H9 (cell line): Measurements from ENCODE around the gene FAM219A. TPM values are rescaled to one million over a fixed set of nuclear protein-coding genes. Genes with fewer than 3 reads are reported as not detected.

Experiments
- DNase-seq: peaks from one replicate; pipeline ENCODE4 v3.0.0-alpha.2; 2017
- H2AFZ ChIP-seq: one replicate; pipeline ENCODE4 v1.6.1; 2013; ENCODE audit warnings: mild to moderate bottlenecking, low read length, control low read depth, moderate library complexity
- H2AK5ac ChIP-seq: 2 replicates; pipeline ENCODE4 v1.6.1; 2013; ENCODE audit warnings: low read length, control low read depth, mixed read lengths; ENCODE audit not compliant: insufficient read length
- H2BK120ac ChIP-seq: one replicate; pipeline ENCODE4 v1.6.1; 2013; ENCODE audit warnings: low read depth, mild to moderate bottlenecking, low read length, control low read depth, inconsistent platforms; ENCODE audit not compliant: poor library complexity, severe bottlenecking
- H2BK12ac ChIP-seq: 2 replicates; pipeline ENCODE4 v1.6.1; 2013; ENCODE audit warnings: low read length, control low read depth, mixed read lengths, low read depth; ENCODE audit not compliant: insufficient read length
- H2BK15ac ChIP-seq: 2 replicates; pipeline ENCODE4 v1.6.1; 2013; ENCODE audit warnings: low read depth, low read length, control low read depth
- H2BK20ac ChIP-seq: one replicate; pipeline ENCODE4 v1.6.1; 2013; ENCODE audit warnings: low read depth, mild to moderate bottlenecking, low read length, control low read depth, inconsistent platforms; ENCODE audit not compliant: poor library complexity, severe bottlenecking
- H2BK5ac ChIP-seq: 2 replicates; pipeline ENCODE4 v1.6.1; 2013; ENCODE audit warnings: low read length, control low read depth, mixed read lengths; ENCODE audit not compliant: insufficient read length
- H3K14ac ChIP-seq: 2 replicates; pipeline ENCODE4 v1.6.1; 2013; ENCODE audit warnings: low read length, control low read depth; ENCODE audit not compliant: insufficient read depth
- H3K18ac ChIP-seq: 2 replicates; pipeline ENCODE4 v1.6.1; 2013; ENCODE audit warnings: low read depth, mild to moderate bottlenecking, mixed read lengths, low read length, control low read depth; ENCODE audit not compliant: insufficient read length
- H3K23ac ChIP-seq: 2 replicates; pipeline ENCODE4 v1.6.1; 2013; ENCODE audit warnings: low read length, control low read depth, mixed read lengths, low read depth; ENCODE audit not compliant: insufficient read length
- H3K23me2 ChIP-seq: 2 replicates; pipeline ENCODE4 v1.6.1; 2013; ENCODE audit warnings: low read depth, mild to moderate bottlenecking, mixed read lengths, low read length, control low read depth; ENCODE audit not compliant: insufficient read length, poor library complexity, severe bottlenecking
- H3K27ac ChIP-seq: 2 replicates; pipeline ENCODE4 v1.5.1; 2013; ENCODE audit warnings: low read length, control low read depth, mixed read lengths, low read depth; ENCODE audit not compliant: insufficient read length
- H3K27me3 ChIP-seq: 2 replicates; pipeline ENCODE4 v1.6.1; 2013; ENCODE audit warnings: low read length, control low read depth, inconsistent platforms; ENCODE audit not compliant: insufficient read depth
- H3K4ac ChIP-seq: 2 replicates; pipeline ENCODE4 v1.6.1; 2013; ENCODE audit warnings: low read depth, mild to moderate bottlenecking, control low read depth, inconsistent platforms, low read length, moderate library complexity
- H3K4me1 ChIP-seq: 2 replicates; pipeline ENCODE4 v1.6.1; 2013; ENCODE audit warnings: low read length, control low read depth, inconsistent platforms; ENCODE audit not compliant: insufficient read depth
- H3K4me2 ChIP-seq: 2 replicates; pipeline ENCODE4 v1.6.1; 2013; ENCODE audit warnings: low read length, control low read depth, mixed read lengths; ENCODE audit not compliant: insufficient read length, insufficient read depth
- H3K56ac ChIP-seq: 2 replicates; pipeline ENCODE4 v1.6.1; 2013; ENCODE audit warnings: low read depth, mild to moderate bottlenecking, mixed read lengths, low read length, control low read depth; ENCODE audit not compliant: insufficient read length
- H3K79me1 ChIP-seq: 2 replicates; pipeline ENCODE4 v1.6.1; 2013; ENCODE audit warnings: low read depth, mild to moderate bottlenecking, moderate library complexity, low read length, control low read depth, inconsistent platforms; ENCODE audit not compliant: insufficient read depth, poor library complexity, severe bottlenecking
- H3K79me2 ChIP-seq: 2 replicates; pipeline ENCODE4 v1.6.1; 2013; ENCODE audit warnings: low read length, control low read depth, inconsistent platforms; ENCODE audit not compliant: insufficient read depth
- H3K9ac ChIP-seq: 2 replicates; pipeline ENCODE4 v1.6.1; 2013; ENCODE audit warnings: low read length, control low read depth, mixed read lengths; ENCODE audit not compliant: insufficient read length; ENCODE audit errors: extremely low read depth
- H3K9me3 ChIP-seq: one replicate; pipeline ENCODE4 v1.6.1; 2013; ENCODE audit warnings: low read depth, low read length, inconsistent platforms; ENCODE audit not compliant: control insufficient read depth
- H3T11ph ChIP-seq: one replicate; pipeline ENCODE4 v1.6.1; 2013; ENCODE audit warnings: mild to moderate bottlenecking, low read length, control low read depth, inconsistent platforms
- H4K20me1 ChIP-seq: one replicate; pipeline ENCODE4 v1.6.1; 2013; ENCODE audit not compliant: control insufficient read depth, insufficient read length, insufficient read depth
- H4K5ac ChIP-seq: 2 replicates; pipeline ENCODE4 v1.6.1; 2013; ENCODE audit warnings: low read depth, mild to moderate bottlenecking, mixed read lengths, low read length, control low read depth; ENCODE audit not compliant: insufficient read length
- H4K8ac ChIP-seq: replicated peaks from 2 replicates; pipeline ENCODE4 v1.6.1; 2013; ENCODE audit warnings: low read length, control low read depth, mixed read lengths, low read depth; ENCODE audit not compliant: insufficient read length
- H4K91ac ChIP-seq: 2 replicates; pipeline ENCODE4 v1.6.1; 2013; ENCODE audit warnings: low read depth, mild to moderate bottlenecking, moderate library complexity, mixed read lengths, low read length, control low read depth; ENCODE audit not compliant: insufficient read length
- H3K27ac Mint-ChIP-seq, 3 experiments: 2 replicates in 2 of 3; 3 replicates in 1 of 3; pipeline ENCODE4 v1.8.0; 2020 to 2021; ENCODE audit warnings: mixed read lengths in 3 of 3, mild to moderate bottlenecking in 1 of 3, moderate library complexity in 1 of 3
- H3K27me3 Mint-ChIP-seq: 2 replicates; pipeline ENCODE4 v1.8.0; 2021; ENCODE audit warnings: low read depth, mild to moderate bottlenecking, moderate library complexity, mixed read lengths
- H3K36me3 Mint-ChIP-seq, 3 experiments: 2 replicates in 2 of 3; 3 replicates in 1 of 3; pipeline ENCODE4 v1.8.0; 2020 to 2021; ENCODE audit warnings: low read depth in 3 of 3, mixed read lengths in 3 of 3; ENCODE audit not compliant: insufficient read depth in 1 of 3
- H3K4me1 Mint-ChIP-seq, 2 experiments: 2 replicates each; pipeline ENCODE4 v1.8.0; 2020; ENCODE audit warnings: mixed read lengths in 2 of 2
- H3K4me3 Mint-ChIP-seq, 2 experiments: 2 replicates in 1 of 2; 3 replicates in 1 of 2; pipeline ENCODE4 v1.8.0; 2020 to 2021; ENCODE audit warnings: mild to moderate bottlenecking in 2 of 2, mixed read lengths in 2 of 2, moderate library complexity in 1 of 2
- H3K9me3 Mint-ChIP-seq, 2 experiments: 2 replicates in 1 of 2; 3 replicates in 1 of 2; pipeline ENCODE4 v1.8.0; 2020; ENCODE audit warnings: mild to moderate bottlenecking in 2 of 2, mixed read lengths in 2 of 2, moderate library complexity in 1 of 2
- CTCF ChIP-seq: fragments of 200-600 bp; sonication (generic); conservative IDR thresholded peaks from 3 replicates; pipeline ENCODE4 v1.8.0; 2021; ENCODE audit warnings: antibody characterized with exemption, mild to moderate bottlenecking
- WGBS: extraction: QIAGEN DNeasy Blood & Tissue Kit; methylation state at CpG from one replicate; pipeline ENCODE4 v1.1.7; 2013; ENCODE audit warnings: missing lambda C conversion rate, low lambda C conversion rate, mixed read lengths; ENCODE audit not compliant: insufficient read length; ENCODE audit errors: extremely low coverage; 5-methylcytosine and 5-hydroxymethylcytosine counted together
- total RNA-seq: library from RNA; stranded (reverse); gene quantifications from 2 replicates; pipeline ENCODE4 v1.2.1, GENCODE V29; 2021

The FAM219A gene
- total RNA-seq, 1 experiment from 2014 or later: 16.7 TPM

- Histone ChIP-seq H3K79me2 (no peaks in the 10 kb centered on the region), H2BK12ac (no peak overlapping the region), H3K4me1 (no peaks in the 10 kb centered on the region), H3K27ac (no peak overlapping the region), H3K18ac (no peak overlapping the region), H3K27me3 (no peaks in the 10 kb centered on the region), H3T11ph (no peak overlapping the region), H3K14ac (no peak overlapping the region), H3K9me3 (no peaks in the 10 kb centered on the region), H3K56ac (no peak overlapping the region), H2BK120ac (no peak overlapping the region), H2BK5ac (no peak overlapping the region), H3K79me1 (no peaks in the 10 kb centered on the region), H4K5ac (no peak overlapping the region), H4K91ac (no peak overlapping the region), H2AFZ (no peak overlapping the region), H4K8ac (no peak overlapping the region), H2BK20ac (no peak overlapping the region), H2AK5ac (no peak overlapping the region), H4K20me1 (no peaks in the 10 kb centered on the region), H3K4me2 (no peak overlapping the region), H2BK15ac (no peak overlapping the region), H3K23me2 (no peaks in the 10 kb centered on the region), H3K23ac (no peak overlapping the region), H3K9ac (no peak overlapping the region), H3K4ac (no peak overlapping the region)
- WGBS: no CpG with 5 or more reads among the region's 2 CpGs
- no peak overlapping the region for H3K27ac Mint-ChIP-seq
- H3K9me3 Mint-ChIP-seq: no peaks in the 10 kb centered on the region
- TF ChIP-seq CTCF: no peak
- no peak overlapping the region for H3K4me3 Mint-ChIP-seq
- no peaks in the 10 kb centered on the region for H3K27me3 Mint-ChIP-seq
- H3K4me1 Mint-ChIP-seq: peaks cover 4% of the 10 kb centered on the region in 2 experiments
- no peak for DNase-seq
- H3K36me3 Mint-ChIP-seq: no peaks in the 10 kb centered on the region
These were observed 26.7 kb downstream of the FAM219A start for GRCh38 chr9:34431667-34432066.
